ENCODE data around the gene ENDOG. TPM values are rescaled to one million over a fixed set of nuclear protein-coding genes. Genes with fewer than 3 reads are reported as not detected.
"Not testable (repeated sequence)": the region's sequence is repeated elsewhere in the genome, so short reads cannot be mapped to it uniquely, and the experiment has no call there.

The ENDOG gene
- total RNA-seq, 4 donors from 2014 or later: 20.3 to 29.7 (median 27.1) TPM

DNA sequence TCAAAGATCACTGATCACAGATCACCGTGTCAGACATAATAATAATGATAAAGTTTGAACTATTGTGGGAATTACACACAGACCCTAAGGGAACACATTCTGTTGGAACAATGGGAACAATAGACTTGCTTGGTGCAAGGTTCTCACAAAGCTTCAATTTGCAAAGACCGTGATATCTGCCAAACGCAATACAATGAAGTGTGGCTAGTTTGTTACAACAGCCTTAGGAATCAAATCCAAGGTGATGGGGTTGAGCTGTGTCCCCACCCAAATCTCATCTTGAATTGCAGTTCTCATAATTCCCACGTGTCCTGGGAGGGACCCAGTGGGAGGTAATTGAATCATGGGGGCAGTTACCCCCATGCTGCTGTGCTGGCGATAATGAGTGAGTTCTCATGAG lies 42.6 kb downstream of the ENDOG start:
- no peak for ATAC-seq
- TF ChIP-seq EP300 (IDR thresholded peaks at IDR 0.05): no peak
- no peak for TF ChIP-seq POLR2AphosphoS5 (IDR thresholded peaks at IDR 0.05)
- no peak for TF ChIP-seq CTCF (IDR thresholded peaks at IDR 0.05)
- no peak for TF ChIP-seq POLR2A (IDR thresholded peaks at IDR 0.05)
- no peak overlapping the region for H3K4me3 ChIP-seq
- H3K27ac ChIP-seq: no peak overlapping the region
- peaks cover 0 to 8% (median 0%) of the 10 kb centered on the region in 3 donors for H3K4me1 ChIP-seq
- no peaks in the 10 kb centered on the region for H3K9me3 ChIP-seq
- H3K36me3 ChIP-seq: no peaks in the 10 kb centered on the region
- H3K27me3 ChIP-seq: no peaks in the 10 kb centered on the region
- WGBS, 2 donors (ENCODE audit: low coverage in 1 of 2): 71 to 96% methylated on average over 4 to 5 of the region's 5 CpGs

DNA sequence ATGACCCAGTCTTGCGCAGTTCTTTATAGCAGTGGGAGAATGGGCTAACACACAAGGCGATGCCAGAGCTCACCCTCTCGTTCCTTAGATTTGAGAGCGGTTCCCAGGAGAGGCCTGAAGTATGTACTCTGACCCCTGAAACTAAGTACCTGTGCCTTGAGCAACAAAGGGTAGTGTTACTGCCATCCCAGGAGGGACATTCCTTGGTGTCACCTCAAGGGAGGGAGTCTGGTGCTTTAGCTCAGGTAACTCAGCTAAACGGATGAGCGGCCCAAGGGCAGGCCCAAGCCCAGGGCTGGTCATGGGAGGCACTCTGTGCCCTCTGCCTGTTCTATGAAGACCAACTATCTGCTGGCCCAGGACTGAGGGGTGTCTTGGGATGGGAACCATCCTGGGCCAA lies 43.2 kb downstream of the ENDOG start:
- Histone ChIP-seq H3K27ac (no peak overlapping the region), H3K4me1 (peaks cover 0 to 8% (median 0%) of the 10 kb centered on the region in 3 donors), H3K36me3 (no peaks in the 10 kb centered on the region), H3K9me3 (no peaks in the 10 kb centered on the region), H3K27me3 (no peaks in the 10 kb centered on the region), H3K4me3 (no peak overlapping the region)
- ATAC-seq: no peak
- TF ChIP-seq EP300 (IDR thresholded peaks at IDR 0.05): no peak
- no peak for TF ChIP-seq CTCF (IDR thresholded peaks at IDR 0.05)
- TF ChIP-seq POLR2AphosphoS5 (IDR thresholded peaks at IDR 0.05): no peak
- no peak for TF ChIP-seq POLR2A (IDR thresholded peaks at IDR 0.05)
- no CpG with 5 or more reads among the region's 6 CpGs for WGBS, 2 donors (ENCODE audit: low coverage in 1 of 2)

- H3K27me3 ChIP-seq: no peaks in the 10 kb centered on the region
- peaks cover 0 to 8% (median 0%) of the 10 kb centered on the region in 3 donors for H3K4me1 ChIP-seq
- H3K36me3 ChIP-seq: no peaks in the 10 kb centered on the region
- 84% methylated on average over 4 of the region's 6 CpGs; no CpG with 5 or more reads in 1 of the 2 donors for WGBS, 2 donors (ENCODE audit: low coverage in 1 of 2)
- no peak overlapping the region for H3K4me3 ChIP-seq
- no peak overlapping the region for H3K27ac ChIP-seq
- ATAC-seq: no peak
- no peaks in the 10 kb centered on the region for H3K9me3 ChIP-seq
- no peak for TF ChIP-seq CTCF (IDR thresholded peaks at IDR 0.05)
- TF ChIP-seq EP300 (IDR thresholded peaks at IDR 0.05): no peak
- no peak for TF ChIP-seq POLR2A (IDR thresholded peaks at IDR 0.05)
- TF ChIP-seq POLR2AphosphoS5 (IDR thresholded peaks at IDR 0.05): no peak
Measured at GRCh38 chr9:128862401-128862851, 44.1 kb downstream of the ENDOG start.

DNA sequence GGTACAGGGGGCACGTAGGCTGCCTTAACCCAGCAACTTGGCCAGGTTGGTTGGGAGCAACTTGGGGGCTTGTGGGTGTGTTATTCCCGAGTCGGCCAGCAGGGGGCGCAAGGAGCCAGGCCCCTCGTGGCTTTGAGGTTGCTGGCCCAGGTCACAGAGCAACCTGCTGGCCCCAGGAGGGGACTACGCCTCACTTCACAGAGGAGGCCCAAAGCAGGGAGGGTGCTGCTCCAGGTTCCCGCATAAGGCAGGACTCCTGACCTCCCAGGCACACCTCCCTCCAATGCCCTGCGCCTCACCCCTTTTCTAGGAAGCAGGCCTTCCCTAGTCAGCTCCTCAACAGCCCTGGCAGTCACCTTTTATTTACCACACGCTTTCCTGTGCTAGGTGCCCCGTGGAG lies 45.3 kb downstream of the ENDOG start:
- Histone ChIP-seq H3K9me3 (no peaks in the 10 kb centered on the region), H3K36me3 (no peaks in the 10 kb centered on the region), H3K27me3 (no peaks in the 10 kb centered on the region), H3K4me3 (no peak overlapping the region), H3K4me1 (peaks cover 0 to 8% (median 0%) of the 10 kb centered on the region in 3 donors), H3K27ac (no peak overlapping the region)
- WGBS, 2 donors (ENCODE audit: low coverage in 1 of 2): 30 to 50% methylated on average over 2 of the region's 10 CpGs
- TF ChIP-seq CTCF (IDR thresholded peaks at IDR 0.05) (peak; percentile 95 to 100 (median 98)), POLR2A (IDR thresholded peaks at IDR 0.05) (no peak), POLR2AphosphoS5 (IDR thresholded peaks at IDR 0.05) (no peak), EP300 (IDR thresholded peaks at IDR 0.05) (no peak)
- ATAC-seq: peak; percentile 79

GRCh38 chr9:128870128-128870940 lies 52.0 kb downstream of the ENDOG start:
- WGBS, 2 donors (ENCODE audit: low coverage in 1 of 2): 82 to 94% methylated on average over 5 to 7 of the region's 7 CpGs
- Histone ChIP-seq H3K4me3 (no peak overlapping the region), H3K27ac (no peak overlapping the region), H3K27me3 (no peaks in the 10 kb centered on the region), H3K9me3 (no peaks in the 10 kb centered on the region), H3K4me1 (no peaks in the 10 kb centered on the region), H3K36me3 (peaks cover 0 to 14% of the 10 kb centered on the region in 2 donors)
- no peak for ATAC-seq
- TF ChIP-seq CTCF (IDR thresholded peaks at IDR 0.05) (no peak), POLR2A (IDR thresholded peaks at IDR 0.05) (no peak), EP300 (IDR thresholded peaks at IDR 0.05) (no peak), POLR2AphosphoS5 (IDR thresholded peaks at IDR 0.05) (no peak)

DNA sequence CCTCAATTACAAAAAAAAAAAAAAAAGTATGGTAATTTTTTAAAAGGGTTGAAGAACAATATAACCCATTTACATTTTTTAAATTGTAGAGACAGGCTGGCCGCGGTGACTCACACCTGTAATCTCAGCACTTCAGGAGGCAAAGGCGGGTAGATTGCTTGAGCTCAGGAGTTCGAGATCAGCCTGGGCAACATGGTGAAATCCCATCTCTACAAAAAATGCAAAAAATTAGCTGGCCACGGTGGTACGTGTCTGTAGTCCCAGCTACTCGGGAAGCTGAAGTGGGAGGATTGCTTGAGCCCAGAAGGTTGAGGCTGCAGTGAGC lies 52.6 kb downstream of the ENDOG start:
- H3K36me3 ChIP-seq: peaks cover 0 to 14% of the 10 kb centered on the region in 2 donors
- H3K27me3 ChIP-seq, H3K4me3 ChIP-seq, H3K27ac ChIP-seq, H3K4me1 ChIP-seq, H3K9me3 ChIP-seq, ATAC-seq: not testable (repeated sequence)
- 68 to 88% methylated on average over 3 to 7 of the region's 7 CpGs for WGBS, 2 donors (ENCODE audit: low coverage in 1 of 2)

All from gastroesophageal sphincter (tissue), 4 donors.